Left renal pelvis (tissue), 4 donors: ENCODE measurements around the gene NCAM1. TPM values are rescaled to one million over a fixed set of nuclear protein-coding genes. Genes with fewer than 3 reads are reported as not detected.

Experiments used
- DNase-seq, 4 donors: peaks; one replicate each; pipeline ENCODE4 v3.0.0-alpha.2; 2013; ENCODE audit warnings: low read depth in 4 of 4, low spot score in 3 of 4
- polyA plus RNA-seq, 4 donors: library from polyadenylated mRNA; unstranded; fragments of 120-200 nt; gene quantifications; one replicate each; pipeline ENCODE4 v1.2.1, GENCODE V29; 2013; ENCODE audit not compliant: insufficient read length in 4 of 4

The NCAM1 gene
- polyA plus RNA-seq, 4 donors: 78.7 to 201 (median 84.2) TPM

GRCh38 chr11:113162592-113162962, 201.4 kb downstream of the NCAM1 start:
- no peak for DNase-seq

- peak in 1 of 4 donors; percentile 12 for DNase-seq
Measured at GRCh38 chr11:113163291-113164030, 202.2 kb downstream of the NCAM1 start.

GRCh38 chr11:113166280-113166679, 205.1 kb downstream of the NCAM1 start:
- no peak for DNase-seq

DNA sequence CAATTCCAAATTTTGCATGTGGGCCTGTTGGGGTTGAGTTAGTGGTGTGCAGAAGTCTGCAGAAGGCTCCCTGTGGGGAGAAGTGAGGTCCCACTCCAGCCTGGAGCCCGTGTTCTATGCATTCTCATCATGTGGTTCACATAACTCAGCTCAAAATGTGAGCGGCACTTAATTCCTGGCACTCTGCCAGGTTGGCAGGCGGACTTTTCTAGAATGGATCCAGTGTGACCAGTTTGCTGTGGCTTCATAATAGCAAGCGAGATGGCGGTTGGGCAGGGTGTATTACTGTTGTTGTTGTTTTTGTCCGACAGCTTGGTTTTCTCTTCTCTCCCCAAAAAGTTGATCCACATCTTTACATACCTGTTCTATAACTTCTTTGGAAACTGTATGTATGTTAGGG, 206.4 kb downstream of the NCAM1 start:
- DNase-seq: no peak

DNA sequence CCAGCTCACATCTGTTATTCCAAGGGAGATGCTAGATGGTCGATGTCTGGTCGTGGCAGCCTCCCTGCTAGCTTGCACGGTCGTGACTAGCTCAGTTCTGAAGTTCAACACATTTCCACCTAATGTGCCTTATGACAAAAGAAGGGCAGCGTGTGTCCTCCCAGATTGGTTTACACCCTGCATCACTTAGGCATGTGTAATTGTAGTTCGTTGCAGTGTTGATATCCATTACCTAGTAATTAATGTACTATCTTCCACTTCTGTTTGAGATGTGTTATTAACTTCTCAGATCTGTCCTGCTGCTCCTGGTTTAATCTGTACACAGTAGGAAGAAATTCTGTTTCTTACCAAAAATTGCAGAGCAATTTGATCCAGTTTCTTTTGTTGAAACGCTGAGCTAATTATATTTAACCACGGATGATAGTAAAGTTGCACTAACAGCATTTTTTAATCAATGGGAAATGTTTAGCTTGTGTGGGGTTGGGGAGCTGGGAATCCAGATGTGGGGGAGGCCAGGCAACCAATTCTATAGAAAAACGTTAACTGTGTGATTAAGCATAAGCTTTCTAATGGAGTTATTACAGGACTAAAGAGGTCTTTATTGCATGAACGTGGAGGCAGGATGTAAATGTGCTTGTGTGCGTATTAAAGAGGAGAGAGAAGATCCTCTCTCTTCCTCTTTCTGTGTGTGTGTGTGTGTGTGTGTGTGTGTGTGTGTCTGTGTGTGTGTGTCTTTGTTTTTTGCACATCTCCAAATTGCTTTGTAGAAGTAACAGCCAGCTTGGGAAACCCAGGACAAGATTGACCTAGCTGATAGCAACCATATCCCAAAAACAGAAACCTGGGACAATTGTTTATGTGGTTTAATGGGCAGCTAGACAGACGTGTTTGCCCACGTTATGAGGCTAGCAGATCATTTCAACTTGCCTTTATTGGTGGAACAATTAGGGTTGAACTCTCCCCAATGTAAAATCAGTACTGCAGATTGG, 207.4 kb downstream of the NCAM1 start:
- no peak for DNase-seq

DNA sequence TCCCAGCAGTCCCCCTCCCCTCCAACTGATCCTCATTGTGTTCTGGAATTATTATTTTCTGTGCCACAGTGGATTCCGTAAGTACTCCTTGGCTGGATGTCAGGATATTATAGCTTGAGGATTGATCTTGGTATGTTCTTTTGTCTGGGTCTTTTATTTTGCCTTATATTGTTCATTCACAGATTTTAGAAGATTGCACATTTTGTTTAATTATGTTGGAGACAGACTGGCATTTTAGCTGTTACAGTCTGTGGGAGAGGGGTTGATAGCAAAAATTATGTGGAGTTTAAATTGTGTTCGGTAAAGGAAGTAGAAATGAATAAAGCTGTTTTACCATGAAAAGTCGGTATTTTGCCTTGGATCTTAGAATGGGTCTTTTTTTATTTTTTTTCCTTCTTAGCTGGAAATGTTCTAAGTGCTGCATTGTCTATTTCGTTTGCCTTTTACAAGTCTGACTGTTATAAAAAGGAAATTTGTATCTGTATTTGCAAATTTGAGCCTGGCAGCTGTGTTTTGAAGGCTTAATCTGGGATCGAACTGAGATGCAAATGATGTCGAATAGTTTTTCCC, 211.2 kb downstream of the NCAM1 start:
- DNase-seq: no peak

- DNase-seq: no peak
Measured at GRCh38 chr11:113173126-113173525, 211.9 kb downstream of the NCAM1 start.

DNA sequence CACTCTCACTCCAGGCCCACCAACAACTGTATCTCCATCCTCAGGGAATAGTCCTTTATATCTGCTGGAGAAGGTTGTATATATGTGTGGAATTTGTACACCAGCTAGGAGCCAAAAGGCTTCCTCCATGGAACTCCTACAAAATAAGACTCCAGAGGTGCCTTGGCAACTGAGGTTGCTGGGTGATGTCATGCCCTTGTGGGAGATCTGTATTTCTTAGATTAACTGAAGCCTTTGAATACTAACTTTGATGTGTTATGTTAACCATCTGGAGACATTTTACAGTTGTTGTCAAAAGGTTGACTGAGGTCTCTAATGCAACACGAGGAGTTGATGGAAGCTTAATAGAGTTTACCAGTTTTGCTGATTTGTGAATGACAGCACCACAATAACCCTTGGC, 213.7 kb downstream of the NCAM1 start:
- DNase-seq: no peak

- no peak for DNase-seq
Measured at GRCh38 chr11:113176599-113177360, 215.6 kb downstream of the NCAM1 start.

DNA sequence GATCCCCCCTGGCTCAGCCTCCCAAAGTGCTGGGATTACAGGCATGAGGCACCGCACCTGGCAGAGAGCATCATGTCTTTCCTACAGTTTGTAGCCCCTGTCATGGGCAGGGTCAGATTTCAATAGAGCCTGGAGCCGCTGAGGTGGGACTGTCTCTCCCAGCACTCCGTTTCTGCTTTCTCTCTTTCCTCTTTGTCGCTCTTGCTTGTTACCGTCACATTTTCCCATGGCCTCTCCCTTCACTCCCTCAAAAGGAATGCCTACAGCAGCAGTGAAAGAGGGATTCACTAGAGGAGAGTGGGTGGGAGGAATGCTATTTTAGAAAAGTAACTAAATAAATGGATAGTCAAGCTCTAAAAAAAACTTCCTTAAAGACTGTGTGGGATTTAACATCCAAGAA, 216.5 kb downstream of the NCAM1 start:
- DNase-seq: no peak

- no peak for DNase-seq
Measured at GRCh38 chr11:113178381-113179070, 217.3 kb downstream of the NCAM1 start.

GRCh38 chr11:113179181-113179704, 218.0 kb downstream of the NCAM1 start:
- no peak for DNase-seq

DNA sequence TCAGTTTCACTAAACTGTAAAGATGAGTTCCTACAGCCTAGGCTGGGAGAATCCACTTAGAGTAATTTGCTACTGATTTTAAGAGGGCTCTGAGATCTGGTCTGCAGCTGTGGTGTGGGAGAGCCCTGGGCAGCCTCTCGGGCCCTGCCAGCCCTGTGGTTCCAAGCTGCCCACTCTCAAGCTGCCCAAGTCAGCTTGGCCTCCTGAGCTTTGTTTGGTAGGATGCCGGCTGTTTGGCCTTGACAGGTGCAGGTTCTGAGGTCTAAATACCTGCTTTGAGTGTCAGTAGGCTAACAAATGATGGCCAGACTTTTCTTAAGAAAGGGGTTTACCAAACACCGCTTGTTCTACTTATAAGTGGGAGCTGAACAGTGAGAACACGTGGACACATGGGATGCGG, 219.9 kb downstream of the NCAM1 start:
- DNase-seq: no peak

DNA sequence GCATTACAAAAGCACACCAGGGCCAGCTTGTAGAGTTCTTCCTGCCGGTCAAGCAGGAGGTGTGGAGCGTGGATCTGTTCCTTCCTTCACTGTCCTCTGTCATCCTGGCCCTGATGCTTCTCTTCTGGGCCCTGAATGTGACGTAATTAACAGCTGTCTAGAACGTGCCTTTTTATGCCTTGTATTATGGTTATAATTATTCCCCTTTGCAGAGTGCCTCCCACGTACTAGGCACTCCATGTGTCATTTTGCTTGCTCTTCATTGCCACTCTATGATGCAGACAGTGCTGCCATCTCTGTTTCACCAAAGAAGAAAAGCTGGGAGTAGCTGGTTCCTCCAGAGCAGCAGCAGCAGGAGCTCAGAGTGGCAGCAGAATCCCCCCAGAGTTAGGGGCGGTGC, 221.1 kb downstream of the NCAM1 start:
- DNase-seq: no peak

- no peak for DNase-seq
Measured at GRCh38 chr11:113184498-113184897, 223.3 kb downstream of the NCAM1 start.

- DNase-seq: no peak
Measured at GRCh38 chr11:113188371-113188834, 227.2 kb downstream of the NCAM1 start.

DNA sequence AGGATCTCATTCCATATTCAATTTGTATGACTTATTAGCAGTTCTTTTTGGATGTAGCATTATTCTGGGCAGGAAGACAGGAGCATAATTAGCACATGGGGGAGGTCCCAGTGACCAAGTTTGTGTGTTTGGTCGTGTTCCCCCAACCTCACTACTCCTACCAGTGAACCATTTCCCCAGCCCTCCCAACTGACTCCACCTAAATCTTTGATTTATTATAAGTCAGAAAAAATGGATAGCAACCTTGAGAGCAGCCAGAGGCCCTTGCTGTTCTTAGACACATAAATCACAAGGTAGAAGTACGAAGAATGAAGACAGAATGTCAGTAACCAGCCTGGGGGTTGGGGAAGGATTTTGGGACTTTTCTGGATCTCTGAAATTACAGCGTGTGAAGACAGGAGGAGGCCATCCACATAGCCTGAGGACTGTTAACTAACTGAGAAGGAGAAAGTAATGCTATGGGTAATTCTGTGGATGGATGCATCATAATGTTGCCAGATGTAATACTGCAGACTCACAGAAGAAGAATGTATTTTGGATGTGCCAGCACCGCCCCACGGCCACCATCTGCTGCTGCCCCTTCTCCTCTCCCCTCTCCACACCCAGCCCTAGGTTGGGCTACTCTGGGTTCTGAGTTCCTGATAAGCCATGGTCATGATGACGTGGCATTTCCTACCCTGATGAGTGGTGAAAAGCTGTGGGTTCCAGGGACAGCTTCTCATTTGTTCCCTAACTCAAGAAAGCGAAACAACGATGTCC, 228.9 kb downstream of the NCAM1 start:
- no peak for DNase-seq

- no peak for DNase-seq
Measured at GRCh38 chr11:113192121-113192925, 231.1 kb downstream of the NCAM1 start.
